SK-N-MC (cell line): ENCODE measurements around the gene KCNA5.

Source experiments
- DNase-seq: peaks from one replicate; pipeline ENCODE4 v3.0.0-alpha.2; 2011; ENCODE audit warnings: low read depth, low spot score
- H3K27ac ChIP-seq: fragments of 200-600 bp; sonication (generic); 2 replicates; pipeline ENCODE4 v1.5.1; 2016; ENCODE audit warnings: mixed run types
- H3K36me3 ChIP-seq: fragments of 200-600 bp; sonication (generic); 2 replicates; pipeline ENCODE4 v1.6.1; 2017; ENCODE audit warnings: antibody characterized with exemption, low read length, mixed read lengths; ENCODE audit not compliant: insufficient read depth
- H3K4me3 ChIP-seq: fragments of 200-600 bp; sonication (generic); 2 replicates; pipeline ENCODE4 v1.5.1; 2016
- H3K9ac ChIP-seq: fragments of 200-600 bp; sonication (generic); 2 replicates; pipeline ENCODE4 v1.8.0; 2017; ENCODE audit warnings: mixed run types, mixed read lengths; ENCODE audit not compliant: insufficient read length
- H3K9me3 ChIP-seq: fragments of 200-600 bp; sonication (generic); 2 replicates; pipeline ENCODE4 v1.6.1; 2017; ENCODE audit warnings: low read depth, mild to moderate bottlenecking, antibody characterized with exemption, low read length, moderate library complexity, mixed read lengths
- EZH2 ChIP-seq: fragments of 200-600 bp; sonication (generic); IDR thresholded peaks from one replicate; pipeline ENCODE4 v1.6.1; 2017; ENCODE audit warnings: antibody characterized with exemption
- FOXP2 ChIP-seq: optimal IDR thresholded peaks from 2 replicates; pipeline ENCODE3; 2011; ENCODE audit warnings: mild to moderate bottlenecking, moderate library complexity; ENCODE audit not compliant: insufficient read depth; ENCODE audit errors: extremely low read length, control extremely low read depth
- POLR2AphosphoS5 ChIP-seq: IDR thresholded peaks from 2 replicates; pipeline ENCODE4 v1.6.1; 2012; ENCODE audit warnings: mild to moderate bottlenecking, low read depth, low read length, borderline replicate concordance

Gene KCNA5

DNA sequence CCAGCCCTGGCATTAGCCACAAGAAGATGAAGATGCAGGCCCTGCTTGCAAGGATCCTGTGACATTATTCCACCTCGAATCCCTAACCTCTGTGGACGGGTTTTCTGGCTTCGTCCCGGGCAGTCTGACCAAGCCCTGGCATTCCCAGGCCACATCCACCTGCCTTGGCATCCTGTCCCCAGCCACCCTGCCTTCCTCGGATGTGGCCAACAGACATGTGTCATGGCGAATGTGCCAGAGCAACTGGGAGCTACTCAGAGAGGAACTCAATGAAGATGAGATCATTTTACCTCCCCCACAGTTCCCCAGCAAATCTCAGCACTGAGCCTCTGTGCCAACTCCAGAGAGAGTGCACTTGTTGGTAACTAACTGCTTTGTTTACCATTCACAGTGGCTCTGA is 33.5 kb upstream of the KCNA5 start:
- Histone ChIP-seq H3K4me3 (no peak overlapping the region), H3K9me3 (no peaks in the 10 kb centered on the region), H3K9ac (no peak overlapping the region), H3K27ac (no peak overlapping the region), H3K36me3 (no peaks in the 10 kb centered on the region)
- DNase-seq, result no peak
- TF ChIP-seq EZH2 (no peak), POLR2AphosphoS5 (no peak), FOXP2 (no peak)

DNA sequence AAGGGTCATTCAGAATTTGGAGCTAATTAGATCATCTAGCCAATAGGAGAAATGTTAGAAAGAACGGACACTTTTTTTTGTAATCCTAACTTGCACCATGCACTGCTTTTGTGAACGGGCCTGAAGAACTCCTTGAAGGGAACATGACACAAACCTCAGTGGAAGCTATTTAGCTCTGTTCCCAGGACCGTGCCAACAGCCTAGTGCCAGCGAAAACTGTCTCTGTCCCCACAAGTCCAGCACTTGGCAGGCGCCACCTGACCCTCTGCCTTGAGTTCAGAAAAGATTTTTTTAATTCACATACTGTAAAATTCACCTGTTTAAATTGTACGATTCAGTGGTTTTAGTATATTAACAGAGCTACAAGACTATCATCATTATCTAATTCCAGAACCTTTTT is 31.3 kb upstream of the KCNA5 start:
- H3K9ac ChIP-seq, result no peak overlapping the region
- H3K36me3 ChIP-seq, result no peaks in the 10 kb centered on the region
- no peaks in the 10 kb centered on the region for H3K9me3 ChIP-seq
- DNase-seq, result no peak
- no peak overlapping the region for H3K4me3 ChIP-seq
- TF ChIP-seq EZH2 (no peak), POLR2AphosphoS5 (no peak), FOXP2 (no peak)
- H3K27ac ChIP-seq, result no peak overlapping the region

- no peak for TF ChIP-seq EZH2
- TF ChIP-seq FOXP2, result no peak
- no peak for TF ChIP-seq POLR2AphosphoS5
- Histone ChIP-seq H3K9ac (no peak overlapping the region), H3K9me3 (no peaks in the 10 kb centered on the region), H3K4me3 (no peak overlapping the region), H3K36me3 (no peaks in the 10 kb centered on the region), H3K27ac (no peak overlapping the region)
- no peak for DNase-seq
Measured at GRCh38 chr12:5013266-5013730, 30.4 kb upstream of the KCNA5 start.

GRCh38 chr12:5014269-5014668 is 29.4 kb upstream of the KCNA5 start:
- no peaks in the 10 kb centered on the region for H3K9me3 ChIP-seq
- H3K36me3 ChIP-seq, result no peaks in the 10 kb centered on the region
- DNase-seq, result no peak
- H3K4me3 ChIP-seq, result no peak overlapping the region
- H3K27ac ChIP-seq, result no peak overlapping the region
- TF ChIP-seq FOXP2 (no peak), POLR2AphosphoS5 (no peak), EZH2 (no peak)
- H3K9ac ChIP-seq, result no peak overlapping the region

DNA sequence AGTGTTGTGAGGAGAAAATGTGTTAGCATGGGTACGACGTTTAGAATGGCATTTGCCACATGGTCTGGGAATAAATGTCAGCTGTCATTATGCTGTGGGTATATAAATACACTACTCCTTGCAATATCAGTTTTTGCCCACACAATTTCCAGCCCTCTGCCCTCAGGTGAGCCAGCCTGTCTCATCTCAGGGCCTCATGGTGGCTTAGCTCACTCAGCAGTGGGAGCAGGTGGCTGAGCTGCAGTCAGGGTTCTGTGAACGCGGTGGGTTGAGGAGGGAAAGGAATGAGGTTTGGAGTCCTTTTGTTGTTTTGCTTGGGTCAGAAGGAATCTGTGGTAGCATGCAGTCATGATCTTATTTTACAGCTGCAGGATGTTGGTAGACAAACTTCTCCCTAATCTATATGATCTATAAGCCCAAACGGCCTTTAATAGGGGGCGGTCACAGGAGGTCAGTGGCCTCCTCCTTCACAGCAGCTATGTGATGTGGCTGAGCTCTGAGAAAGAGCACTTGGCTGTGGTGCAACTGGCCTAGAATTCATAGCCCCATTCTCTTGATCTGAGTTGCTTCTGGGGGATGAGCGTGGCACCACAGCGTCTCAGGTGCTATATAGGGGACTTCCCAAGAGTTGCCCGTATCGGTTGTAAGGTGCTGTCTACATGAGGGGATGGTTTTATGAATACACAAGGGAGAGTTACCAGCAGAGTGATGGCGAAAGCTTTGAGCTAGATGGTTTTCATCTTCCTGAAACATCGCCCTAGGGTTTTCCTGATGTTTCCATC is 27.8 kb upstream of the KCNA5 start:
- Histone ChIP-seq H3K4me3 (no peak overlapping the region), H3K36me3 (no peaks in the 10 kb centered on the region), H3K9ac (no peak overlapping the region), H3K27ac (no peak overlapping the region), H3K9me3 (no peaks in the 10 kb centered on the region)
- no peak for DNase-seq
- TF ChIP-seq POLR2AphosphoS5 (no peak), FOXP2 (no peak), EZH2 (no peak)

DNA sequence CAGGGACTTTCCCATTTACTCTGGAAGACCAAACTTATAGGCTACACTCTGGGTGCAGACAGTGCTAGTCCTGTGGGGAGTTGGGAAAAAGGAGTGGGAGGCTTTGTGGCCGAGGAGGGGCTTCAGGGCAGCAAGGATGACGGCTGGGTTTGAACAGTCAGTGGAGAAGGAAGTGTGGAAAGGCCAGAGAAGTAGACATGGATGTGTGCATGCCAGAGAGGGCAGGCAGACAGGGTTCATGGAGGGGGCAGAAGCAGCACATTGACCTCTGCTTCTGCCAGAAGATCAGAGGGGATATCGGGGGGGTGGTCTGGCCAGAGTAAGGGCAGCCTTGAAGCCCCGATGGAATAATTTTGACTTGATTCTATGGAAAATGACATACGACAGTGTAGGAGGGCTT is 27.2 kb upstream of the KCNA5 start:
- Histone ChIP-seq H3K9me3 (no peaks in the 10 kb centered on the region), H3K27ac (no peak overlapping the region)
- DNase-seq, result no peak

GRCh38 chr12:5017638-5018348 is 25.9 kb upstream of the KCNA5 start:
- TF ChIP-seq POLR2AphosphoS5, result no peak
- TF ChIP-seq EZH2, result no peak
- no peak for TF ChIP-seq FOXP2
- no peak overlapping the region for H3K27ac ChIP-seq
- no peaks in the 10 kb centered on the region for H3K9me3 ChIP-seq
- no peak overlapping the region for H3K4me3 ChIP-seq
- DNase-seq, result no peak
- no peak overlapping the region for H3K9ac ChIP-seq
- no peaks in the 10 kb centered on the region for H3K36me3 ChIP-seq

More for the DNA sequence above, 27.2 kb upstream of the KCNA5 start:
- TF ChIP-seq POLR2AphosphoS5 (no peak), FOXP2 (no peak), EZH2 (no peak)
- Histone ChIP-seq H3K4me3 (no peak overlapping the region), H3K36me3 (no peaks in the 10 kb centered on the region), H3K9ac (no peak overlapping the region)

- Histone ChIP-seq H3K4me3 (no peak overlapping the region), H3K36me3 (no peaks in the 10 kb centered on the region), H3K9ac (no peak overlapping the region), H3K27ac (no peak overlapping the region), H3K9me3 (no peaks in the 10 kb centered on the region)
- TF ChIP-seq FOXP2 (no peak), EZH2 (no peak), POLR2AphosphoS5 (no peak)
- no peak for DNase-seq
Measured at GRCh38 chr12:5018677-5019076, 25.0 kb upstream of the KCNA5 start.

GRCh38 chr12:5022025-5022424 is 21.7 kb upstream of the KCNA5 start:
- no peak for DNase-seq
- H3K9me3 ChIP-seq, result no peaks in the 10 kb centered on the region
- TF ChIP-seq FOXP2 (no peak), POLR2AphosphoS5 (no peak), EZH2 (no peak)

More at GRCh38 chr12:5022025-5022424, 21.7 kb upstream of the KCNA5 start:
- Histone ChIP-seq H3K9ac (no peak overlapping the region), H3K4me3 (no peak overlapping the region), H3K27ac (no peak overlapping the region), H3K36me3 (no peaks in the 10 kb centered on the region)
